Activated naive CD4-positive, alpha-beta T cell treated with anti-CD3 and anti-CD28 coated beads, Interleukin-2, amount 50 U/mL, for 24 hours (primary cell): Measurements from ENCODE around the gene NDST4.

ENCODE experiments used
- H3K27ac Mint-ChIP-seq: one replicate; pipeline ENCODE4 v1.8.0; 2021; ENCODE audit warnings: mild to moderate bottlenecking, mixed read lengths
- H3K27me3 Mint-ChIP-seq: one replicate; pipeline ENCODE4 v1.8.0; 2021; ENCODE audit warnings: mixed read lengths
- H3K36me3 Mint-ChIP-seq: one replicate; pipeline ENCODE4 v1.8.0; 2021; ENCODE audit warnings: mixed read lengths
- H3K4me1 Mint-ChIP-seq: one replicate; pipeline ENCODE4 v1.8.0; 2021; ENCODE audit warnings: mixed read lengths
- H3K4me3 Mint-ChIP-seq: one replicate; pipeline ENCODE4 v1.8.0; 2021; ENCODE audit warnings: mild to moderate bottlenecking, mixed read lengths
- H3K9me3 Mint-ChIP-seq: one replicate; pipeline ENCODE4 v1.8.0; 2021; ENCODE audit warnings: mixed read lengths

NDST4 gene

DNA sequence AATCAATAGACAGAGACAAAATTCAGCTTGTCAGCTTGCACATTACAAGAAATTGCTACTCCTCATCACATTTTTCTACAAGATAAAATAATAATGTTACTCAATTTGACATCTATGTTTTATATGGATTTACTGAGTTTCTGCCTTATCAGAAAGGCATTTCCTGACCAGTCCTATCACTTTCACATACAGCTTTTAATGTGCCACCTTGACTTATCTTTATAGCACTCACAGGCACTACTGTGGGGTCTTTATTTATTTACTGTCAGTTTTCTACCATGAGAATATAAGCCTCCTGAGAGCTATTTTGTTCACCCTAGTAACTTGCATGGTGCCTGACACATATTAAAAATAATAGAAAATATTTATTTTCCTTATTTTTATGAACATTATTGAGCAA is 6.0 kb downstream of the NDST4 start:
- no peaks in the 10 kb centered on the region for H3K27me3 Mint-ChIP-seq
- no peaks in the 10 kb centered on the region for H3K4me1 Mint-ChIP-seq
- no peak overlapping the region for H3K4me3 Mint-ChIP-seq
- H3K27ac Mint-ChIP-seq = no peak overlapping the region
- H3K36me3 Mint-ChIP-seq = no peaks in the 10 kb centered on the region
- H3K9me3 Mint-ChIP-seq = no peaks in the 10 kb centered on the region

DNA sequence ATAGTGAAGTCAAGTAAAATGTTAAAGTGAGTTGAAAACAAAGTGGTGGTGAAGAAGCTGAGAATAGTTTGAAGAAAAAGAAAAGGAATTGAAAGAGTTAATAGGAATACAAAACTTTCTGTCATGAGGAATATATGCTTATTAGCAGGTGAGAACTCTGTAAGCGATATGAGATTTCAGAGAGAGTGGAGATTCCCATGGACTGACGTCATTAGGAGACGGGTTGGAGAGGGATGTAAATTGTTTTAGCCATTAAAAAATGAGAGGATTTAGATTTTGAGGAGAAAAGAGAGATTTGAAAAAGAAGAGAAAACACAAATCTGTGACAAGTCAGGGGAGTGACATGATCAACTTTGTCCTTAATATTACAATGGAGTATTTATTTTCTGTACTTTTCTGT is 11.7 kb downstream of the NDST4 start:
- Mint-ChIP-seq H3K4me3 (no peak overlapping the region), H3K36me3 (no peaks in the 10 kb centered on the region), H3K9me3 (no peaks in the 10 kb centered on the region), H3K27me3 (no peaks in the 10 kb centered on the region), H3K27ac (no peak overlapping the region), H3K4me1 (no peaks in the 10 kb centered on the region)

DNA sequence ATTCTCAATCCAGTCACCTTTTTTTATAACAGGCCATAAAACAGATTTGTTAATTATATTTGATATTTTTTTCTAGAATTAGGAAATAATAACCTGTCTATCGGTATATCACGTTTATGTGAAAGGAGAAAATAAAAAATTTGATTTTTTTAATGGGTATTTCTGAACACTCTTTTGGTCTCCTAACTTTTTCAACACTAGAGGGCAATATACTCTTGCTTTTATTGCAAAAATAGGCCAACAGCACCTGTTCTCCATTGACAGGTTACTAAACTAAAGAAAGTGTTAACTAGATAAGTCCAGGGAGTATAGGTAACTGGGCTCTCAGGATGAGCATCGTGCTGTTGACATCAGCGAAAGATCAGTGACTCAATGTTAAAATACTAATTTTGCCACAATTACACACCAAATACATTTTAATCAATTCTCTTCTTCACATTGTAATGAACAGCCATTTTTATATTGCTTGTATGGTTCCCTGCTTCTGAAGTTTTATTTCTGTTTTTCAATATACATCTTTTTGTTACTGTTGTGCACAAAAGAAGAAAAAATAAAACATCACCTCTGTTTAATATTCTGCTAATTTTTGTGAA is 22.8 kb downstream of the NDST4 start:
- Mint-ChIP-seq H3K9me3 (no peaks in the 10 kb centered on the region), H3K27ac (no peak overlapping the region), H3K27me3 (peaks cover 2% of the 10 kb centered on the region), H3K4me3 (no peak overlapping the region), H3K36me3 (no peaks in the 10 kb centered on the region), H3K4me1 (no peaks in the 10 kb centered on the region)

DNA sequence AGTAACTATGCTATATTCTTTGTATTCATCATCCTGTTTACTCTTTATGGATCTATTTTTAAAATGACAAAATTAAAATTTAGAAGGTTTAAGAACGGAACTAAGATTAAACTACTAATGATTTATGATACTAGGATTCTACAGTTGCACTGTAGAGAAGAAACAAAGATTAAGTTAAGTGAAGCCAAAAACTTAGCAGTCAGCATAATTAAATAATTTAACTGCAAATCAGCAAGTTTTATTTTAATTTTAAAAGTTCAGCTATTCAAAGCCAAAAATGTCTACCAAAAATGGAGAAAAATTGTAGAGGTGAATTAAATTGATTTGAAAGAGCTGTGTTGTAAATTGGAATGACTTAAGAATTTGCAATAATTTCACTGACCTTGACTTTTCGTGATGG is 30.8 kb downstream of the NDST4 start:
- H3K27me3 Mint-ChIP-seq = no peaks in the 10 kb centered on the region
- no peaks in the 10 kb centered on the region for H3K4me1 Mint-ChIP-seq
- no peak overlapping the region for H3K4me3 Mint-ChIP-seq
- no peak overlapping the region for H3K27ac Mint-ChIP-seq
- H3K9me3 Mint-ChIP-seq = peaks cover 8% of the 10 kb centered on the region
- H3K36me3 Mint-ChIP-seq = no peaks in the 10 kb centered on the region

DNA sequence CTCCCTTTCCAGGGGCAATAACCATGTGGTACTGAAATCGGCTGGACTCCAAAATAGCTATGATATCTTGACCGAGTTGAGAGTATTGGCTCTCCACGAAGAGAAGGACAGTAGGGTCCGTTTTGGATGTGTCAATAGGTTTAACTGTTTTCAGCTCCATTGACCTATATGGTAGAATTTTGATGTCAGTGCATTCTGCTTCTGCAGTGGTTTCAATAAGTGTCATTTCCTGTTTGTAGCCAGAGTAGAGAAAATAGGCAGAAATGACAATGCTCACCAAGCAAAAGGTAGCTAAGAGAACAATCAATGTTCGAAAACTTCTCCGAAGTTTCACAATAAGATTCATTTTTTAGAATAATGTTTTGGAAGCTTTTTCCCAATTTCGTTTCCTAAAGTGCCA is 36.7 kb downstream of the NDST4 start:
- Mint-ChIP-seq H3K36me3 (no peaks in the 10 kb centered on the region), H3K27ac (no peak overlapping the region), H3K9me3 (no peaks in the 10 kb centered on the region), H3K4me1 (no peaks in the 10 kb centered on the region), H3K4me3 (no peak overlapping the region), H3K27me3 (no peaks in the 10 kb centered on the region)

DNA sequence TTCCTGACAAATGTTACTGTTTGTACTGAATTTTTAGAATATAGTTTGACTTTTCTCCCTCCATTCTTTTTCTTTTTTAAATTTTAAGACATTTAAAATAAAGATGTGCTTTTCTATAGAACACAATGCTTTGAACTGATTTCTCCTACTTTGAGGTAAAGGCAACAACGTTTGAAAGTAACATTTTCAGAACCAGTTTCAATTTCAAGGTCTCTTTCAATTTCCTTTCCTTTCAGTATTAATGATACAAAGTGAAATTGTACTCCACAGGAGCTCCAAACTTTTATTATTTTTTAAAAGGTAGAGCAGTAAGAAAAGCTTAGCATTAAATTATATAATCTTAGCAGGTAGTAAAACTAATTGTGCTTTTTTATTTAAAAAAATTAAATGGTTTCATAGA is 54.9 kb downstream of the NDST4 start:
- Mint-ChIP-seq H3K27me3 (no peaks in the 10 kb centered on the region), H3K4me1 (no peaks in the 10 kb centered on the region), H3K27ac (no peak overlapping the region), H3K36me3 (no peaks in the 10 kb centered on the region), H3K9me3 (no peaks in the 10 kb centered on the region), H3K4me3 (no peak overlapping the region)

DNA sequence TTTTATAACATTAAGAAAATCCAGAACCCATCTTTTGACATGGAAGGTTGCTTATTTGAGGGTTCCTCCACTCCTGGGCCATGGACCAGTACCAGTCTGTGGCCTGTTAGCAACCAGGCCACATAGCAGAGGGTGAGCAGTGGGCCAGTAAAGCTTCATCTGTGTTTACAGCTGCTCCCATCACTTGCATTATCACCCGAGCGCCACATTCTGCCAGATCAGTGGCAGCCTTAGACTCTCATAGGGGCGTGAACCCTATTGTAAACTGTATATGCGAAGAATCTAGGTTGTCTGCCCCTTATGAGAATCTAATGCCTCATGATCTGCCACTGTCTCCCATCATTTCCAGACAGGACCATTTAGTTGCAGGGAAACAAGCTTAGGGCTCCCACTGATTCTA is 58.6 kb downstream of the NDST4 start:
- H3K9me3 Mint-ChIP-seq = no peaks in the 10 kb centered on the region
- H3K4me1 Mint-ChIP-seq = no peaks in the 10 kb centered on the region
- H3K27me3 Mint-ChIP-seq = no peaks in the 10 kb centered on the region
- no peaks in the 10 kb centered on the region for H3K36me3 Mint-ChIP-seq
- H3K4me3 Mint-ChIP-seq = no peak overlapping the region
- no peak overlapping the region for H3K27ac Mint-ChIP-seq

DNA sequence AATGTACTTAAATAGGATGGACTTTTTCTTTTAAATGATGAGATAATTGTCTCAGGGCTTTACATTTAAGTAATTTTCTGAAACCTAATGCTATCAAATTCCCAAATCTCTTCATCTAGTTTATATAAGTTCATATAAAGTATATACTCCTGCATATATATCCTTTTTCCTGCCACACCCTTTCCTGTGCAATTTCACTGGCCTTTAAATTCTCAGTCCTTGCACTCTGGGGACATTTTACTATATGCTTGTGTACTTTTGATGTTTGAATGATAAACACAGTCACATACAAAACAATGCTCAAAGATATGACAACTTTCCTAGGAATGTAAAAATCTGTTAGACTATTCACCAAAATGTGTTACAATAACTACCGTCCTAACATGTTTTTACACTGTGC is 60.1 kb downstream of the NDST4 start:
- H3K27ac Mint-ChIP-seq = no peak overlapping the region
- H3K4me3 Mint-ChIP-seq = no peak overlapping the region
- no peaks in the 10 kb centered on the region for H3K9me3 Mint-ChIP-seq
- H3K36me3 Mint-ChIP-seq = no peaks in the 10 kb centered on the region
- no peaks in the 10 kb centered on the region for H3K4me1 Mint-ChIP-seq
- no peaks in the 10 kb centered on the region for H3K27me3 Mint-ChIP-seq

DNA sequence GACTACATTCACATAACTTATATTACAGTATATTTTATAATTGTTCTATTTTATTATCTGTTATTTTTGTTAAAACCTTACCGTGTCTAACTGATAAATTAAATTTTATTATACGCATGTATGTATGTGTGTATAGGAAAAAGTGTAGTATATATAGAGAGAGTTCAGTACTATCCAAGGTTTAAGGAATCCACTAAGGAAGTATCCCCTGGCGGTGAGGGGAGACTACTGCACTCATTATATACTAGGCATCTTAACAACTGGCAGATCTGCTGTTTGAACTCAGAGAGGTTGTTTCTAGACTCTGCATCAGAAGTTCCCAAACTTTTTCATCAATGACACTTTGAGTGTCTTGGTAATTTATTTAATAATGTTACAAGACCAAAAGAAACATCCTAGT is 70.9 kb downstream of the NDST4 start:
- peaks cover 4% of the 10 kb centered on the region for H3K9me3 Mint-ChIP-seq
- H3K4me3 Mint-ChIP-seq = no peak overlapping the region
- H3K36me3 Mint-ChIP-seq = no peaks in the 10 kb centered on the region
- H3K27ac Mint-ChIP-seq = no peak overlapping the region
- no peaks in the 10 kb centered on the region for H3K27me3 Mint-ChIP-seq
- no peaks in the 10 kb centered on the region for H3K4me1 Mint-ChIP-seq

DNA sequence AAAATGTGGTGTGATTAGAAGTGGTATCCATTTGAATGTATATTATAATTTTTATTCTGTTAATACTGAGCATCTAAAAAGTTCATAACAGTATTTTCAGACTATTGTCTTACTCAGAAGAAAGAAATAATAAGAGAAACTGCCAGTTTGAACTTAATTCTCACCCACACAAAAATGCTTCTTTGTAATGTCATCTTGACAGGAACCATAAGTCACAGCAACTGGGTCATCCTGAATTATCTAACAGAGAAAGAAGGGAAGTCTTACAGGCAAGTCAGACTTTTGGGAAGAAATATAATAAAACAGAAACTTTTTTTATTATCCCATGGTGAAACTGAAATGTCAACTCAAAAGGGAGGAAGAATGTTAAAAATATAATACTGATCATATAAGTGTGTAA is 83.1 kb downstream of the NDST4 start:
- H3K9me3 Mint-ChIP-seq = no peaks in the 10 kb centered on the region
- no peak overlapping the region for H3K4me3 Mint-ChIP-seq
- no peaks in the 10 kb centered on the region for H3K36me3 Mint-ChIP-seq
- no peak overlapping the region for H3K27ac Mint-ChIP-seq
- no peaks in the 10 kb centered on the region for H3K27me3 Mint-ChIP-seq
- no peaks in the 10 kb centered on the region for H3K4me1 Mint-ChIP-seq

DNA sequence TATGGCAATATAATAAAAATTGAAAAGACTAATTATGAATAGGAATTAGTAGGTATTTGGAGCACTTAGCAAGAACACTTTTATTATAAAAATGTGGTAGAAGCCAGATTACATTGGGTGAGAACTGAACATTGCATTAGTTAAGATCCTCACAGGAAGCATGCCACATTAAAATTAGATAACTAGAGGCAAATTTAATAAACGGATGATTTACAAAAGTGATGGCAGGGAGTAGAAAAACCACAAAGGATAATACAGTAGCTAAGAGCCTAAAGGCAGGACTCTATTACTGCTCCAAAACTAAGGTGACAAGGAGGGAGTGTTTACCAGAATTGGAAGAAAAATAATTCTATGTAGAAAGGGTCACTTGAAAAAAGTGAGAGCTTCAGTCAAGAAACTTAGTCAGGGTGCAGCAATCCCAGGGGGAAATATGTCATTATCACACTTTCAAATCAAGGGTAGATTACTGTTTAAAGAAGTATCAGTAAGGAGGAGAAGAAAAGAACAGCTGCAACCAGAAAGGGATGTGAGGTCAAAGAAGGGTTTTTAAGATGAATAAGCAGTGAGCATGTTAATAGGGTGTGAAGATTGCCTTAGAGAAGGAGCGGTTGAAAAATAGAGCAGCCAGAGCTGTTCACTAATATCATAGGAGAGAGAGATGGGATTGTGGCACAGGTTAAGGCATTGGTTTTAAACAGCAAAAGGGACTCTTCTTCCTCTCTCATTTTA is 84.6 kb downstream of the NDST4 start:
- no peaks in the 10 kb centered on the region for H3K27me3 Mint-ChIP-seq
- no peaks in the 10 kb centered on the region for H3K4me1 Mint-ChIP-seq
- H3K9me3 Mint-ChIP-seq = no peaks in the 10 kb centered on the region
- no peaks in the 10 kb centered on the region for H3K36me3 Mint-ChIP-seq
- no peak overlapping the region for H3K27ac Mint-ChIP-seq
- no peak overlapping the region for H3K4me3 Mint-ChIP-seq

DNA sequence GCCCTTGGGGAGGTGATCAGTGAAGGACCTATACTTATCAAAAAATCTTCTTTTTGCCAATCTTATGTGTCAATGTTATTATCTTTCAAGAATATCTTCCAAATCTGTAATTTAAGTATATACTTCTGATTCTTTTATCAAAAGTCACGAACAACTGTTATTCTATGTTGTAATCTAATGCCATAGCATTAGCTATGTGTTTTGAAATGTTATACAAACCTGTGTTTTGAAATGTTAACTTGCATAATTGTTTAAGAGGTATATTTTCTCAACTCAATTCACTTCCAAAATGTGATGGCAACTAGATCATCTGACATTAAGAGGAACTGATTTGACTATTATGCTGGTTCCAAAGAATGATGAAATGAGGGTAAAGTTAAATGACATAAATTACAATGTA is 113.5 kb downstream of the NDST4 start:
- Mint-ChIP-seq H3K36me3 (no peaks in the 10 kb centered on the region), H3K27ac (no peak overlapping the region), H3K4me1 (no peaks in the 10 kb centered on the region), H3K27me3 (no peaks in the 10 kb centered on the region), H3K9me3 (no peaks in the 10 kb centered on the region), H3K4me3 (no peak overlapping the region)

DNA sequence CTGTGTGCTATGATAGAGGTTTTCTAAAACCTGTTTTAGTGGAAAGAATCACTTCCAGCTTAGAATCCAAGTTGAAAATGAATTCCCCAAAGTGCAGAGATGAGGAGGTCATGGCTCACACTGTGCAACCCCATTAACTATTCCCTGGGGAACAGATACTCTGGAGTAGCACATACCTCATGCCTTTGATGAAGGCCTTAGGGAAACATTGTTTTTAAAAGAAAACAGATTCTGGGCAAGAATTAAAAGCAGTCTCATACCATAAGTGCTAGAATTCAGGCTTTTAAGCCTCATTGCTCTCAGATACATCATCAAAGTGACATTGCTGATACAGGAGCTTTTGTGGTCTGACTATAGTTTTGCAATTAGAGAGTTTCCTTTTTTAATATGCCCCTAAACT is 115.1 kb downstream of the NDST4 start:
- Mint-ChIP-seq H3K27me3 (no peaks in the 10 kb centered on the region), H3K4me1 (no peaks in the 10 kb centered on the region), H3K9me3 (no peaks in the 10 kb centered on the region), H3K4me3 (no peak overlapping the region), H3K36me3 (no peaks in the 10 kb centered on the region), H3K27ac (no peak overlapping the region)

DNA sequence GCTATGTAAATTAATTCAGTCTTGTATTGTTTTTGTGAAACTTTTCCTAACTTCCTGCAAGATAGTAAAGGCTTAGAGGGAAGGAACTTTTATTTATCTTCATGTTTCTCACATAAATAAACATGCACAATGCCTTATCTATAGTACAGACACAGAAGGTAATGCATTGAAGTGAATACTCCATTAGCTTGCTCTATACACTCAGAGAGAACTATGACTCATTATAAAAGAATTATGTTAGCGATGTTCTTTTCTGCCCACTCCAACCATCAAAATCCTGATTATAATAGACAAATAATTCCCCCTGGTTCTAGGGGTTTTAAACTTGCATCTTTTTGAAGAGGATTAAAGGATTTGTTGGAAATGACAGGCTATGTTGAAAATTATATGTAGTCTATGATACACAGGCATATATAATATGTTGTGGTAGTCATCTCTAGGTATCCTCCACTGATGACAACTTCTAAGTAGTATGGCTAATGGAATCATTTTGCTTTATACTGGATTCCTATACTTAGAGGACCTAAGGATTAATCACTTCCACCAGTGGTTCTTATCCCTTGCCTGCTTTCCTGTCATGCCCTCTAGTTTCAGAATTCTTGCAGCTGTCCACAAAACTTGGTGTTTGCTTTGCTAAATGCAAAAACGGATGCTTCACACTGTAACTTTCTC is 115.7 kb downstream of the NDST4 start:
- Mint-ChIP-seq H3K4me1 (no peaks in the 10 kb centered on the region), H3K36me3 (no peaks in the 10 kb centered on the region), H3K27ac (no peak overlapping the region), H3K4me3 (no peak overlapping the region), H3K9me3 (no peaks in the 10 kb centered on the region), H3K27me3 (no peaks in the 10 kb centered on the region)

DNA sequence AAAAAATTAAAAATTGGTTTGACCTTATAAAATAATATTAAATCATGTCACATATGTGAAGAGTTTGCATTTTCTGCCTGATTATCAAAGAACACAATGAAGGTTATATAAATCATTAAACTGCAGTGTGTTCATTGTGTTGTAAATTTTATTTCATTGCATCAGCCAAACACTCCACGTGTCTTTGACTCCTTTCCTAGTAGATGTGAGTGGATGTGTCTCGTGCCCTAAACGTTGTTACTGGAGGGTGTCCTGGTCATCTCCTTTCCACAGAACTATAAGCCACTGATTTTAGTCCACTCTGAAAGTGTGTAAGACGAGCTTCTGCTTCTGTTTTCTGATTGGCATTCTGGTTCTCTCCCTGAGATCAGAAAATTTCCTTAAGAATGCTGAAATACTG is 127.3 kb downstream of the NDST4 start:
- no peaks in the 10 kb centered on the region for H3K4me1 Mint-ChIP-seq
- H3K27me3 Mint-ChIP-seq = no peaks in the 10 kb centered on the region
- H3K9me3 Mint-ChIP-seq = no peaks in the 10 kb centered on the region
- no peaks in the 10 kb centered on the region for H3K36me3 Mint-ChIP-seq
- H3K27ac Mint-ChIP-seq = no peak overlapping the region
- no peak overlapping the region for H3K4me3 Mint-ChIP-seq

DNA sequence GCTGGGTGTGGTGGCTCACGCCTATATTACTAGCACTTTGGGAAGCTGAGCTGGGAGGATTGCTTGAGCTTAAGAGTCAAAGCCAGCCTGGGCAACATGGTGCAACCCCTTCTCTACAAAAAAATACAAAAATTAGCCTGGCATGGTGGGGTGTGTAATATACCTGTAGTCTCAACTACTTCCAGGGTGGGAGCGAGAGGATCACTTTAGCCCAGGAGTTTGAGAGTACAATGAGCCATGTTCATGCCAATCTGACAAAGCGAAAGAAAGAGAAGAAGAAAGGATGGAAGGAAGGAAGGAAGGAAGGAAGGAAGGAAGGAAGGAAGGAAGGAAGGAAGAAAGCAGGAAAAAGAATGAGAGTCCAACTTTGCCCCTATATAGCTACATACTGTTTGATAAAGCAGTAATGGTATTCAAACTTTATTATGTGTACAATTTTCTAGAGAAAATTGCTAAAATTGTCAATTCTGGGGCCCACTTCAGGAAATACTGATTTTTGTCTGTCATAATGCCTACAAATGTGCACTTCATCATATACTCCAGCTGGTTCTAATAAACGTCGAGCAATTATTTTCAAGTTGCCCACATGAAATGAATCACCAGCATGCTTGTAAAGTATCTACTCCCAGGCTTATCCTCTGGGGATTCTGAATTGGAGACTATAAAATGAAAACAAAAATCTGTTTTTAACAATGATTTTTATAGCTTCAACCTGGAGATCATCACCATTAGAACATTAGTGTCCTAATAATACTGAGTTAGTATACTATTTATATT is 132.3 kb downstream of the NDST4 start:
- H3K36me3 Mint-ChIP-seq = no peaks in the 10 kb centered on the region
- no peaks in the 10 kb centered on the region for H3K9me3 Mint-ChIP-seq
- no peak overlapping the region for H3K27ac Mint-ChIP-seq
- H3K4me3 Mint-ChIP-seq = no peak overlapping the region
- no peaks in the 10 kb centered on the region for H3K4me1 Mint-ChIP-seq
- H3K27me3 Mint-ChIP-seq = no peaks in the 10 kb centered on the region
